Measurements from ENCODE around the gene DRC3. TPM values are rescaled to one million over a fixed set of nuclear protein-coding genes. Genes with fewer than 3 reads are reported as not detected.

Gene DRC3
- total RNA-seq, 1 experiment from 2014 or later = 2.4 TPM

DNA sequence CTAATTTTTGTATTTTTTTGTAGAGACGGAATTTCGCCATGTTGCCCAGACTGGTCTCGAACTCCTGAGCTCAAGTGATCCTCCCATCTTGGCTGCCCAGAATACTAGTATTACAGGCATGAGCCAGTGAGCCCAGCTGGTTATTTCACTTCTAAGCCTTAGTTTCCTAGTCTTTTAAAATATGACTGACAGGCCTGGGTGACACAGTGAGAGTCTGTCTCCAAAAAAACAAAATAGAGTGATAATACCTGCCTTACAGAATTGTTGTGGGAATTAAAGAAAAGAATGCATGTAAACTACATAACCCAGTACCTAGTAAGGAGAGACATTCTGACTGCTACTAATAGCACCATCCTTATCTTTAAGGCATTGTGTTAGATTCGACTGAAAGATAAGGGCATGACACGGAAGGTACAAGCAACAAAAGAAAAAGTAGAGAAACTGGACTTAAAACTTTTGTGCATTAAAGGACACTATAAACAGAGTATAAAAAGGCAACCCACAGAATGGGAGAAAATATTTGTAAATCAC is 12.1 kb upstream of the DRC3 start:
- TF ChIP-seq, protein P1, sequence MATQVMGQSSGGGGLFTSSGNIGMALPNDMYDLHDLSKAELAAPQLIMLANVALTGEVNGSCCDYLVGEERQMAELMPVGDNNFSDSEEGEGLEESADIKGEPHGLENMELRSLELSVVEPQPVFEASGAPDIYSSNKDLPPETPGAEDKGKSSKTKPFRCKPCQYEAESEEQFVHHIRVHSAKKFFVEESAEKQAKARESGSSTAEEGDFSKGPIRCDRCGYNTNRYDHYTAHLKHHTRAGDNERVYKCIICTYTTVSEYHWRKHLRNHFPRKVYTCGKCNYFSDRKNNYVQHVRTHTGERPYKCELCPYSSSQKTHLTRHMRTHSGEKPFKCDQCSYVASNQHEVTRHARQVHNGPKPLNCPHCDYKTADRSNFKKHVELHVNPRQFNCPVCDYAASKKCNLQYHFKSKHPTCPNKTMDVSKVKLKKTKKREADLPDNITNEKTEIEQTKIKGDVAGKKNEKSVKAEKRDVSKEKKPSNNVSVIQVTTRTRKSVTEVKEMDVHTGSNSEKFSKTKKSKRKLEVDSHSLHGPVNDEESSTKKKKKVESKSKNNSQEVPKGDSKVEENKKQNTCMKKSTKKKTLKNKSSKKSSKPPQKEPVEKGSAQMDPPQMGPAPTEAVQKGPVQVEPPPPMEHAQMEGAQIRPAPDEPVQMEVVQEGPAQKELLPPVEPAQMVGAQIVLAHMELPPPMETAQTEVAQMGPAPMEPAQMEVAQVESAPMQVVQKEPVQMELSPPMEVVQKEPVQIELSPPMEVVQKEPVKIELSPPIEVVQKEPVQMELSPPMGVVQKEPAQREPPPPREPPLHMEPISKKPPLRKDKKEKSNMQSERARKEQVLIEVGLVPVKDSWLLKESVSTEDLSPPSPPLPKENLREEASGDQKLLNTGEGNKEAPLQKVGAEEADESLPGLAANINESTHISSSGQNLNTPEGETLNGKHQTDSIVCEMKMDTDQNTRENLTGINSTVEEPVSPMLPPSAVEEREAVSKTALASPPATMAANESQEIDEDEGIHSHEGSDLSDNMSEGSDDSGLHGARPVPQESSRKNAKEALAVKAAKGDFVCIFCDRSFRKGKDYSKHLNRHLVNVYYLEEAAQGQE (IDR thresholded peaks at IDR 0.05; ENCODE audit: low read depth) = no peak
- TF ChIP-seq POLR2A (IDR thresholded peaks at IDR 0.05; ENCODE audit: borderline replicate concordance, extremely low read depth, insufficient read depth, insufficient read length) = no peak
- no peak for TF ChIP-seq MAX (IDR thresholded peaks at IDR 0.05)
- no peak for TF ChIP-seq ZFX (IDR thresholded peaks at IDR 0.05)
- no peak for TF ChIP-seq CEBPB (IDR thresholded peaks at IDR 0.05; ENCODE audit: low read depth)
- no peak for TF ChIP-seq POLR2AphosphoS5 (IDR thresholded peaks at IDR 0.05; ENCODE audit: low read depth, low read length)
- no peak for TF ChIP-seq JUND (IDR thresholded peaks at IDR 0.05)
- TF ChIP-seq, protein P2, sequence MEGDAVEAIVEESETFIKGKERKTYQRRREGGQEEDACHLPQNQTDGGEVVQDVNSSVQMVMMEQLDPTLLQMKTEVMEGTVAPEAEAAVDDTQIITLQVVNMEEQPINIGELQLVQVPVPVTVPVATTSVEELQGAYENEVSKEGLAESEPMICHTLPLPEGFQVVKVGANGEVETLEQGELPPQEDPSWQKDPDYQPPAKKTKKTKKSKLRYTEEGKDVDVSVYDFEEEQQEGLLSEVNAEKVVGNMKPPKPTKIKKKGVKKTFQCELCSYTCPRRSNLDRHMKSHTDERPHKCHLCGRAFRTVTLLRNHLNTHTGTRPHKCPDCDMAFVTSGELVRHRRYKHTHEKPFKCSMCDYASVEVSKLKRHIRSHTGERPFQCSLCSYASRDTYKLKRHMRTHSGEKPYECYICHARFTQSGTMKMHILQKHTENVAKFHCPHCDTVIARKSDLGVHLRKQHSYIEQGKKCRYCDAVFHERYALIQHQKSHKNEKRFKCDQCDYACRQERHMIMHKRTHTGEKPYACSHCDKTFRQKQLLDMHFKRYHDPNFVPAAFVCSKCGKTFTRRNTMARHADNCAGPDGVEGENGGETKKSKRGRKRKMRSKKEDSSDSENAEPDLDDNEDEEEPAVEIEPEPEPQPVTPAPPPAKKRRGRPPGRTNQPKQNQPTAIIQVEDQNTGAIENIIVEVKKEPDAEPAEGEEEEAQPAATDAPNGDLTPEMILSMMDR (IDR thresholded peaks at IDR 0.05 in 2 of 3, conservative IDR thresholded peaks at IDR 0.05 in 1 of 3; ENCODE audit: borderline replicate concordance in 1 of 3, insufficient read depth in 1 of 3, low read depth in 2 of 3, low read length in 2 of 3) = no peak
- no peak for TF ChIP-seq ZNF274 (IDR thresholded peaks at IDR 0.05; ENCODE audit: low read depth, low read length)
- no peak for TF ChIP-seq ZBTB33 (IDR thresholded peaks at IDR 0.05; ENCODE audit: extremely low read depth, insufficient replicate concordance, low read length)
- no peak for TF ChIP-seq YY1 (IDR thresholded peaks at IDR 0.05; ENCODE audit: extremely low read depth, insufficient replicate concordance, low read depth, low read length)
- no peak for TF ChIP-seq ELF1 (IDR thresholded peaks at IDR 0.05; ENCODE audit: borderline replicate concordance, low read depth)
- TF ChIP-seq EZH2phosphoT487 (IDR thresholded peaks at IDR 0.05; ENCODE audit: borderline replicate concordance) = no peak
- no peak for TF ChIP-seq EGR1 (IDR thresholded peaks at IDR 0.05; ENCODE audit: low read depth)
- Histone ChIP-seq H3K4me3 (replicated peaks in 1 of 2; ENCODE audit: low read depth in 1 of 2, low read length in 2 of 2) (no peak overlapping the region), H3K79me2 (ENCODE audit: insufficient read depth, low read length) (peaks cover 7% of the 10 kb centered on the region; the same call in 1 of the 2 replicates), H3K27ac (ENCODE audit: low read depth, low read length) (no peak overlapping the region), H4K20me1 (ENCODE audit: insufficient read depth) (no peaks in the 10 kb centered on the region), H3K9ac (ENCODE audit: low read length) (no peak overlapping the region), H3K27me3 (ENCODE audit: insufficient read depth, low read length) (no peaks in the 10 kb centered on the region), H3K36me3 (ENCODE audit: control insufficient read depth in 1 of 2, insufficient read depth in 2 of 2, low read length in 2 of 2) (no peaks in the 10 kb centered on the region), H2AFZ (ENCODE audit: low read depth, low read length, poor library complexity, severe bottlenecking) (no peak overlapping the region), H3K9me3 (ENCODE audit: control insufficient read depth in 1 of 2, insufficient read depth in 1 of 2, low read depth in 1 of 2, low read length in 2 of 2) (no peaks in the 10 kb centered on the region), H3K4me1 (ENCODE audit: control insufficient read depth in 1 of 2, insufficient read depth in 2 of 2, low read length in 2 of 2) (peaks cover 36 to 48% of the 10 kb centered on the region in 2 experiments), H3K4me2 (ENCODE audit: low read length) (0 out of 2 replicates have a peak overlapping the region, but pooled peaks have one; percentile 63), H3K9me2 (ENCODE audit: insufficient read depth) (no peaks in the 10 kb centered on the region)
- ChIA-PET RAD21 (ENCODE audit: low non-redundant PET in 1 of 2, low total read pairs in 2 of 2, uncharacterized antibody in 2 of 2, unreplicated experiment in 2 of 2) (no interaction called here), CTCF (no interaction called here), POLR2A (no interaction called here)
- intact Hi-C loops (cut with micrococcal nuclease) = no loop called here
- BruUV-seq (replicated peaks) = no TSS peak
- DNase-seq (ENCODE audit: low read depth, low spot score) = no peak
- ATAC-seq = no peak

All from HCT116 (cell line).